ENCODE measurements around the gene MYH10. TPM values are rescaled to one million over a fixed set of nuclear protein-coding genes. Genes with fewer than 3 reads are reported as not detected.

MYH10 gene
- total RNA-seq, 1 donor from 2014 or later, result 244 TPM

DNA sequence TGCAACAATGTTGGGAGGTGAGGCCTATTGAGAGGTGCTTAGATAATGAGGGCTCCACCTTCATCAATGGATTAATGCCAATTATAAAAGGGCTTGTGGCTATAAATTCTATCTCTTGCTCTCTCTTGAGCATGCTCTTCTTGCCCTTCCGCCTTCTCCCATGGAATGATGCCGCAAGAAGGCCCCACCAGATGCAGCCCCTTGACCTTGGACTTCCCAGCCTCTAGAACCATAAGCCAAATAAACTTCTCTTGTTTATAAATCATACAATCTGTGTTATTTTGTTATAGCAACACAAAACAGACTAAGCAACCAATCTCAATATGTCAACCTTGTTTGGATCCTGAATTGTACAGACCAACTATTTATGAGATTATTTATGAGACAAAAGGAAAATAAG is 20.0 kb downstream of the MYH10 start:
- DNase-seq (ENCODE audit: low spot score, unreplicated experiment), result no peak
- peaks cover 26% of the 10 kb centered on the region for H3K4me1 Mint-ChIP-seq (ENCODE audit: low read depth)
- peak overlapping the region; percentile 70 for H3K27ac Mint-ChIP-seq
- H3K4me3 Mint-ChIP-seq (ENCODE audit: low read depth), result no peak overlapping the region
- H3K27me3 Mint-ChIP-seq, result no peaks in the 10 kb centered on the region
- H3K9me3 Mint-ChIP-seq (ENCODE audit: low read depth), result peaks cover 15% of the 10 kb centered on the region
- peaks cover 32% of the 10 kb centered on the region for H3K36me3 Mint-ChIP-seq (ENCODE audit: insufficient read depth)
- TF ChIP-seq CTCF (IDR thresholded peaks at IDR 0.05; ENCODE audit: unreplicated experiment), result no peak

DNA sequence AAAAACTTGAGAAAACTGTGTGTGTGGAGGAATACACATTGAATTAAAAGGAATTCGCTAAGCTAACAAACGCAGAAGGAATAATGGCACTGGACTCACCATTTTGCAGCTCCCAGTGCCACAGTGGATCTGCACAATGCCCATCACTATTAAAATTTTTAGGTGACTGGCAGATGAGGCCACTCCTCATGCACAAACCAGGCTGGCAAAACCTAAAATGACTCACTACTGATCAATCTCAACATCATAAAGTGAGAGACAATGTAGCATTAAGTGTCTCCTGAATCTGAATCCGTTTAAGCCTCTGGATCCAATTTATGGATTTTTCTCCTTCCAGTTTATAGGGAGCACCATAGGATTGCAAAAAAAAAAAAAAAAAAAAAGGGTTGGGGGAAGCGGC is 20.6 kb downstream of the MYH10 start:
- Mint-ChIP-seq H3K27ac (no peak overlapping the region), H3K4me1 (ENCODE audit: low read depth) (peaks cover 26% of the 10 kb centered on the region), H3K9me3 (ENCODE audit: low read depth) (peaks cover 15% of the 10 kb centered on the region), H3K4me3 (ENCODE audit: low read depth) (no peak overlapping the region), H3K36me3 (ENCODE audit: insufficient read depth) (peaks cover 30% of the 10 kb centered on the region), H3K27me3 (no peaks in the 10 kb centered on the region)
- no peak for TF ChIP-seq CTCF (IDR thresholded peaks at IDR 0.05; ENCODE audit: unreplicated experiment)
- no peak for DNase-seq (ENCODE audit: low spot score, unreplicated experiment)

- Mint-ChIP-seq H3K9me3 (ENCODE audit: low read depth) (peaks cover 15% of the 10 kb centered on the region), H3K4me3 (ENCODE audit: low read depth) (no peak overlapping the region), H3K4me1 (ENCODE audit: low read depth) (peaks cover 29% of the 10 kb centered on the region), H3K27me3 (no peaks in the 10 kb centered on the region), H3K36me3 (ENCODE audit: insufficient read depth) (peaks cover 29% of the 10 kb centered on the region), H3K27ac (no peak overlapping the region)
- TF ChIP-seq CTCF (IDR thresholded peaks at IDR 0.05; ENCODE audit: unreplicated experiment), result no peak
- DNase-seq (ENCODE audit: low spot score, unreplicated experiment), result no peak
Observed at GRCh38 chr17:8608001-8608400, 22.5 kb downstream of the MYH10 start.

DNA sequence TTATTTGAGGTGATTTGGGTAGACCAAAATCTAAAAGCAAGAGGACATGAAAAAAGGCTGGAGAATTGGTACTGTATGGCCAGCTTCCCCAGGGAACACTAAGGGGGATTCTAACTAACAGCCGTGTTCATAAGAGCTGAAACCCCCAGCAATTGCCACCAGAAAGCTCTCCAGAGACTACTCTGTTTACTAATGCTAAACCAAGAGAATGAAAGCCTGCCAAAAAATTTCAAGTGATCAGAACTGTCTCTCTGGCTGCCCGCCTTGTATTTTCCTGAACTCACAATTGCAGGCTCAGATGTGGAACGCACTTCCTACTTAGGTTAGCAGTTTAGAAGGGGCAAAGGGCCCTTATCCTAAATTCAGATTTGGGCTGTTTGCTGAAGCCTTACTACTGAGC is 24.1 kb downstream of the MYH10 start:
- no peaks in the 10 kb centered on the region for H3K27me3 Mint-ChIP-seq
- H3K27ac Mint-ChIP-seq, result peak overlapping the region; percentile 60
- no peak for TF ChIP-seq CTCF (IDR thresholded peaks at IDR 0.05; ENCODE audit: unreplicated experiment)

GRCh38 chr17:8602679-8603078 is 27.8 kb downstream of the MYH10 start:
- no peak overlapping the region for H3K27ac Mint-ChIP-seq
- no peaks in the 10 kb centered on the region for H3K27me3 Mint-ChIP-seq
- H3K36me3 Mint-ChIP-seq (ENCODE audit: insufficient read depth), result peaks cover 11% of the 10 kb centered on the region
- DNase-seq (ENCODE audit: low spot score, unreplicated experiment), result no peak
- H3K4me3 Mint-ChIP-seq (ENCODE audit: low read depth), result no peak overlapping the region
- H3K4me1 Mint-ChIP-seq (ENCODE audit: low read depth), result peaks cover 22% of the 10 kb centered on the region
- TF ChIP-seq CTCF (IDR thresholded peaks at IDR 0.05; ENCODE audit: unreplicated experiment), result no peak
- no peaks in the 10 kb centered on the region for H3K9me3 Mint-ChIP-seq (ENCODE audit: low read depth)

More for the DNA sequence above, 24.1 kb downstream of the MYH10 start:
- DNase-seq (ENCODE audit: low spot score, unreplicated experiment), result no peak
- H3K36me3 Mint-ChIP-seq (ENCODE audit: insufficient read depth), result peaks cover 26% of the 10 kb centered on the region
- H3K4me3 Mint-ChIP-seq (ENCODE audit: low read depth), result no peak overlapping the region
- peaks cover 29% of the 10 kb centered on the region for H3K4me1 Mint-ChIP-seq (ENCODE audit: low read depth)
- peaks cover 7% of the 10 kb centered on the region for H3K9me3 Mint-ChIP-seq (ENCODE audit: low read depth)
